GM21423 (cell line): ENCODE measurements around the gene KIAA1671.

Source experiments
- ATAC-seq: cut with Tn5 transposase; IDR thresholded peaks from one replicate; pipeline ENCODE4 v1.9.1; 2021; ENCODE audit warnings: mild to moderate bottlenecking, moderate library complexity; ENCODE audit not compliant: unreplicated experiment

Gene KIAA1671

GRCh38 chr22:25134451-25134850, 181.9 kb downstream of the KIAA1671 start:
- no peak for ATAC-seq

DNA sequence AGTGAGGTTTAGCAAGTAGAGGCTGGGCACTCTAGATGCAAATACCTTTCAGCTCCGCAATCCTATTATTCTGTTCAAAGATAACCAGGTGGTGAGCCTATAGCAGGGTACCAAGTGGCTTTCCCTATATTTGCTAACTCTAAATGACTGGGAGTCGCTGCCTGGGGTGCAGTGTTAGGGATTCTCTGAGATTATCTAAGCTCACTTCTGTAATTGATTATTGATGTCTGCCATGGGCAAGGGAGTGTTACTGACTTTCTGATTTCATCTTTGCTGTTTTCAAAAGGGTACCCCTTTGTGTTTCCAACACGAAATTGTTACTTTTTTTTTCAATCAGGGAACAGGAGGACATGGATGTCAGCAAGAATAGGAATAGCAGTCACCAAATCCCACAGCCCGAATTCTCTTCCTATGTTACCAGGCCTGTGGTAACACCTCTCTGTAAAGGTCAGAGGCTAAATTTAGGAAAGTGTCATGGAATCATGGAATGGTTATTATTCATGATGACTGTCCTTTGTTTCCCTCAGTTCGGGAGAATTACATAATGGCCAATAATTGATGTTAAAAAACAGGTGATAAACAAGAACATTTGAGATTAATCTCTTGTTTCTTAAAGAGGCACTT, 184.5 kb downstream of the KIAA1671 start:
- ATAC-seq: no peak

GRCh38 chr22:25137577-25138525, 185.3 kb downstream of the KIAA1671 start:
- ATAC-seq: no peak

GRCh38 chr22:25139062-25139461, 186.5 kb downstream of the KIAA1671 start:
- ATAC-seq: no peak

GRCh38 chr22:25142102-25142501, 189.6 kb downstream of the KIAA1671 start:
- ATAC-seq: no peak

GRCh38 chr22:25143156-25144076, 190.9 kb downstream of the KIAA1671 start:
- ATAC-seq: no peak

DNA sequence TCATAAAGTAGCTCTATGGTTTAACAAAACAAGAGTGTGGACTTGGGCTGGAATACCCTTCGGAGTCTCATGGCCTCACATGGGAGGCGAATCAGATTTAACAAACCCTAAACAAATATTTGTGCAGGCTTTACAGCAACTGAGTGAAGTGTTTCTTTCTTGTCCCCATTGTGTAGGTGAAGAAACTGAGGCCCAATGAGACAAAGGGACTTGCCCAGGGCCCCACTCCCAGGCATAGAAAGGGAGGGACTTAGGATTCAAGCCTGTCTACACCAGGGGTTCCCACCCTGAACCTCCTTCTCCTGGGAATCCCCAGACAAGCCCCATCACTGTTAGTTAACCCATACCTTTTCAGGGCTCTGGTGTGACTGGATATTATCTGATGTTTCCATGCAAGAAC, 192.0 kb downstream of the KIAA1671 start:
- no peak for ATAC-seq

GRCh38 chr22:25146307-25146706, 193.8 kb downstream of the KIAA1671 start:
- no peak for ATAC-seq

DNA sequence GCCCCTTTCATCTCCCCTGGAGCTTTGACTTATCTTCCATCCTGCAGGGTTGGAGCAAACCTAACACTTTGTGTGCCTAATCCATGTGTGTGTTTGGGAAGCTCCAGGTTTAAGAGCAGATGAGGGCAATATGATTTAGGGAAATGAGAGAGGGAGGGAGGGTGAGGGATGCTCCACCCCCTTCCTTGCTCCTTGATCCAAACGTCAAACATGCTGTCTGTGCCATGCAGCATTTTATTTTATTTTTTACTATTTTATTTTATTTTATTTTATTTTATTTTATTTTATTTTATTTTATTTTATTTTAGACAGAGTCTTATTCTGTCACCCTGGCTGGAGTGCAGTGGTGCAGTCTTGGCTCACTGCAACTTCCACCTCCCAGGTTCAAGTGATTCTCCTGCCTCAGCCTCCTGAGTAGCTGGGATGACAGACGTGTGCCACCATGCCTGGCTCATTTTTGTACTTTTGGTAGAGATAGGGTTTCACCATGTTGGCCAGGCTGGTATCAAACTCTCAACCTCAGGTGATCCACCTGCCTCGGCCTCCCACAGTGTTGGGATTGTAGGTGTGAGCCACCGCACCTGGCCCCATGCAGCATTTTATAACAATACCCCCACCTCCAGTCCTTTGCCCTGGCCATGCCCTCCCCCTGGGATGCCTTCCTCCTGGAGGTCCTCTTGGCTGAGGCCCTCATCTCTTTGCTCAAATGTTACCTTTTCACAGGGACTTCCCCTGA, 194.6 kb downstream of the KIAA1671 start:
- no peak for ATAC-seq

DNA sequence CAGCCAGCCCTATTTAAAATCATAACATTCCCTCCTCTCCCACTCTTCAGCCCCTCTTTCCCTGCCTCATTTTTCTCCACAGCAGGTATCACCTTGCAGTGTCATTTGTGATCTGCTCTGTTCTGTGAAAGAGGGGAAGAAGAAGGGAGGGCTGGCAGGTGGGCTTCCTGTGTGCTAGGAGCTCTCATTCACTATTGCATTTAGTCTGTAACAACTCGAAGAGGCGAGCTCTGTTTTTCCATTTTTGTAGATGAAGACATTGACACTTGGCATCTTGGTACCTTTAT, 195.1 kb downstream of the KIAA1671 start:
- ATAC-seq: no peak

DNA sequence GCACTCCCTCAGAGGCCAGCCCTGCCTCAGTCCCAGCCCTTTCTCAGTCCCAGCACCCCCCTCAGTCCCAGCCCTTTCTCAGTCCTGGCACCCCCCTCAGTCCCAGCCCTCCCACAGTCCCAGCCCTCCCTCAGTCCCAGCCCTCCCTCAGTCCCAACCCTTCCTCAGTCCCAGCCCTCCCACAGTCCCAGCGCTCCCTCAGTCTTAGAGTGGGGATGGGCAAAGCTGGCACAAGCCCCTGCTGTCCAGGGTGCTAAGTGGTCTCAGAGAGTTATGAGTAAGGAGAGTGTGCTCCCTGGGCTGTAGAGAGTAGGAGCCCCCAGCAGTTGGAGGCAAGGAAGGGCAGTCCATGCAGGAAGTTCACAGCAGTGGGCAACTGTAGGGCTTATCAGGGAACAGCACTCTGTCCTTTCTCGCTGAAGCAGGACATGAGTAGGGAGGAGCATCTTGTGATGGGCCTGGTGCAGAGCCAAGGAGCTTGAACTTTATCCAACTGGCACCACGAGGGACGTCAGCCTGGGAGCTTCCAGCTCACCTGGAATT, 195.7 kb downstream of the KIAA1671 start:
- ATAC-seq: no peak

DNA sequence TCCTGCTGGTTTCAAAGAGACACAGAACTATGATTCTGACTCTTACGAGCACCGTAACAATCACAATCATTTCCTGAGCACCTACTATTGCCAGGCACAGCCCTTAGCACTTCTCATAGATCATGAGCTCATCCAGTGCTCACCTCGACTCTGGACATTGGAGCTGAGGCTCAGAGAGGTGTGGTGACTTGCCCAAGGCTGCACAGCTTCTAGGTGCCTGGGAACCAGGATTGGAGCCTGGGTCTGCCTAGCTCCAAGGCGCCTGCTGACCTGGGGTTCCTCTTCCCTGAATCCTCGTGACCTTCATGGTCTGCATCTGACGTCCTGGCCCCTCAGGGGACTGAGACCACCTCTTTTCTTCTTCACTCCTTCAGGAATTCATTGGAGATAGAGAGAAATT, 196.5 kb downstream of the KIAA1671 start:
- ATAC-seq: no peak

DNA sequence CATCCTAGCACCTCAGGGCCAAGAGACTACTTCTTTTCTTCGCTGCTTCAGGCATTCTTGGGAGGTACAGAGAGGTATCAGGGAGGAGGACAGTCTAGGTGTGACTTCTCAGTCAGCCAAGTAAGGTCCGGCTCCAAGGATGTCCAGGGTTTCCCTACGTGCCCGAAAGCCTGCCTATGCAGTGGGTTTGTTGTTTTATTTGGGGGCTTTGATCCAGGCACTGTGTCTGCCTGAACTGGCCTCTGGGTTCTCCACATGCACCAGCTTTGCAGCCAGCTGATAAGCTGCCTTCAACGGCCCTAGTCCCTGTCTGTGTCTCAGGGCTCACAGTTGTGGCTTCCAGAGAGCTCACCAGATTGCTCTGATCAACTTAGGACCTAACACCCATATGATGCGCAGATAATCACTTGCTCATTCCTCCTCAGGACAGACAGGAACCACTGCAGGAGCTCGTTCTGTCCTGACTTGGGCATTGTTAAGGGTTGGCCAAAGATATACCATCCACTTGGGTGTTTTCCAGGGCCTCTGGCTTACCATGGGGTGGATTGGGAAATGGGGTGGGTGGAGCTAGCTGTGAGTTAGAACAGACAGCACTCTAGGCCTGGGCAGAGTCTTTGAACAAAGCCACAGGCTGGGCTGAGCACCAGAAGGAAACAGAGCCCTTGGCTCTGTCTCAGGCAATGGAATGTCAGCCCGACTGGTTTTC, 201.6 kb downstream of the KIAA1671 start:
- ATAC-seq: no peak

DNA sequence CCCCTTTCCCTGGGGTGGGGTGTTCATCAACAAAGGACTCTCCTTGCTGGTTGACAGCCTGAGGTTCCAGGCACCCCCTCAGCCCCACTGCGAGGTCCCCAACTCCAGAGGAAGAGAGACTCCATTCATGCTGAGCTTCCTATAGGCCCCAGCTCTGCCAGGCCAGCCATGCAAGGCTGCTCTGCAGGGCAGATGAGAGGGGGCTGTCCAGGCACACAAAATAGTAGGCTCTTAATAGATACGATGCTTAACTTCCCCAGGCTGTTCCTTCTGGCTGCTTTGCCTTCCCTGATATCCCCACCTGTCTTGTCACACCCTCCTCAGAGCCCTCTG, 202.1 kb downstream of the KIAA1671 start:
- no peak for ATAC-seq

DNA sequence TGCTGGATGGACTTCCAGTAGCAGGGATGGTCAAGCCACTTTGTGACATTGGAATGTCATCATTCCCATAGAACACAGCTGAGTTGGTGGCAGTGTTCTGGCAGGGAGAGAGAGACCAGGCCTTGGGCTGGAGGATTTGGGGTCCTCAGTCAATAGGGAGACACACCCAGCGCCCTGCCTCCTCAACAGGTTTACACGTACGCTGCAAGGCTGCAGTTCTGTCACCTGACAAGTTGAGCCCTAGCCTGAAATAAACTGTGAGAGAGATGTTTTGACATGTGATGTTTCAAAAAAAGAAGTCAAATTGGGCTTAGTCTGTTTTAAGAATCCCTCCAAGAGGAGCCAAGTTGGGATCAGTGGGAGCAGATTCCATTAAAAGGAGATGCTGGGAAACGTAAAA, 204.2 kb downstream of the KIAA1671 start:
- no peak for ATAC-seq

- ATAC-seq: no peak
These were observed 206.5 kb downstream of the KIAA1671 start for GRCh38 chr22:25159028-25159427.

- ATAC-seq: no peak
These were observed 207.8 kb downstream of the KIAA1671 start for GRCh38 chr22:25160120-25160996.

GRCh38 chr22:25161017-25161915, 208.8 kb downstream of the KIAA1671 start:
- no peak for ATAC-seq
